Gastrocnemius medialis (tissue), 4 donors: ENCODE data around the gene PDCD5.

Source experiments
- POLR2A ChIP-seq, 2 donors: fragments of 450-650 bp; IDR thresholded peaks; one replicate each; pipeline ENCODE4 v1.6.1; 2017; ENCODE audit warnings: antibody characterized with exemption in 2 of 2, mild to moderate bottlenecking in 2 of 2, moderate library complexity in 2 of 2
- TF ChIP-seq, protein P1 (sequence below), 5 experiments: fragments of 450-650 bp in 3 of 5; fragments of 200-600 bp in 2 of 5; sonication (generic) in 2 of 5; IDR thresholded peaks in 4 of 5; conservative IDR thresholded peaks in 1 of 5; 1 replicate in 4 of 5; 2 replicates in 1 of 5; pipeline ENCODE4 v1.5.1; 2016 to 2019; ENCODE audit warnings: antibody characterized with exemption in 5 of 5, mild to moderate bottlenecking in 3 of 5, moderate library complexity in 3 of 5

DNA sequence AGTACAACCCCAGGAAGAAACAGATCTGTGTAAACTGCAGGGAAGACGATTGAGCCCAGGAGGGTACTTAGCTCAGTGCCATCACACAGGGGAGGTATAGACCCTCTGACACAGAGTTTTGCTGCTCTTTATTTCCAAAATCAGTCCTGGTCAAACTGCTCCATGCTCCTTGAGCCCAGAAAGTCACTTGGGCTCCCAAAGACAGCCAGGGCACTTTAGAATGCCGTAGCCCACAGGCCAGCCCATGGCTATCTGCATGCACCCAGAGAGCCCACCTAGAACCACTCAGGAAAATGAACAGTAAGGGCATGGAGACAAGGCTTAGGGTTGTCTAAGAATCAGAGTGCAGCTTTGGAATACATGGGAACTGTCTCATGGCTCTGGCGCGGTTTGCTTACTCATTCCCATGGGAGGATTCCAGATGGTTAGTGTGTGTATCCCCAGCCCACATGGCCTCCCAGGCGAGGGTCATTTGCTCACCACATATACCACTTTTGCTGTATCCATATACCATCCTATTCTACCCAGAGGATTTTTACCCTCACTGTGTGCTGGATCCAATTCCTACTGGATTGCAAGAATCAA lies 14.7 kb upstream of the PDCD5 start:
- TF ChIP-seq, protein P1, sequence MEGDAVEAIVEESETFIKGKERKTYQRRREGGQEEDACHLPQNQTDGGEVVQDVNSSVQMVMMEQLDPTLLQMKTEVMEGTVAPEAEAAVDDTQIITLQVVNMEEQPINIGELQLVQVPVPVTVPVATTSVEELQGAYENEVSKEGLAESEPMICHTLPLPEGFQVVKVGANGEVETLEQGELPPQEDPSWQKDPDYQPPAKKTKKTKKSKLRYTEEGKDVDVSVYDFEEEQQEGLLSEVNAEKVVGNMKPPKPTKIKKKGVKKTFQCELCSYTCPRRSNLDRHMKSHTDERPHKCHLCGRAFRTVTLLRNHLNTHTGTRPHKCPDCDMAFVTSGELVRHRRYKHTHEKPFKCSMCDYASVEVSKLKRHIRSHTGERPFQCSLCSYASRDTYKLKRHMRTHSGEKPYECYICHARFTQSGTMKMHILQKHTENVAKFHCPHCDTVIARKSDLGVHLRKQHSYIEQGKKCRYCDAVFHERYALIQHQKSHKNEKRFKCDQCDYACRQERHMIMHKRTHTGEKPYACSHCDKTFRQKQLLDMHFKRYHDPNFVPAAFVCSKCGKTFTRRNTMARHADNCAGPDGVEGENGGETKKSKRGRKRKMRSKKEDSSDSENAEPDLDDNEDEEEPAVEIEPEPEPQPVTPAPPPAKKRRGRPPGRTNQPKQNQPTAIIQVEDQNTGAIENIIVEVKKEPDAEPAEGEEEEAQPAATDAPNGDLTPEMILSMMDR (IDR thresholded peaks at IDR 0.05 in 4 of 5, conservative IDR thresholded peaks at IDR 0.05 in 1 of 5) = no peak
- no peak for TF ChIP-seq POLR2A (IDR thresholded peaks at IDR 0.05)
